Stimulated activated naive B cell treated with anti-CD40 and anti-IgM and Interleukin-4, amounts not matched to agents 10 μg/mL and 1 μg/mL and 100 μg/mL, for 72 hours (primary cell): ENCODE measurements around the gene DHX8.

ENCODE experiments used
- ATAC-seq, 2 donors: fragments of 150-1000 bp; cut with Tn5 transposase; replicated peaks; 2 replicates each; pipeline ENCODE4 v1.10.0; 2021; ENCODE audit warnings: moderate library complexity in 1 of 2
- DNase-seq: peaks from one replicate; pipeline ENCODE4 v3.0.0; 2021
- H3K27ac Mint-ChIP-seq: one replicate; pipeline ENCODE4 v1.8.0; 2022; ENCODE audit warnings: mild to moderate bottlenecking, mixed read lengths
- H3K27me3 Mint-ChIP-seq, 2 donors: one replicate each; pipeline ENCODE4 v1.8.0; 2022; ENCODE audit warnings: mixed read lengths in 2 of 2
- H3K36me3 Mint-ChIP-seq, 2 donors: one replicate each; pipeline ENCODE4 v1.8.0; 2022; ENCODE audit warnings: mixed read lengths in 2 of 2, mild to moderate bottlenecking in 1 of 2
- H3K4me1 Mint-ChIP-seq, 2 donors: one replicate each; pipeline ENCODE4 v1.8.0; 2022; ENCODE audit warnings: mixed read lengths in 2 of 2, mild to moderate bottlenecking in 1 of 2
- H3K4me3 Mint-ChIP-seq, 2 donors: one replicate each; pipeline ENCODE4 v1.8.0; 2022; ENCODE audit warnings: mild to moderate bottlenecking in 2 of 2, mixed read lengths in 2 of 2, moderate library complexity in 1 of 2
- H3K9me3 Mint-ChIP-seq, 2 donors: one replicate each; pipeline ENCODE4 v1.8.0; 2022; ENCODE audit warnings: mixed read lengths in 2 of 2, mild to moderate bottlenecking in 1 of 2

The DHX8 gene

DNA sequence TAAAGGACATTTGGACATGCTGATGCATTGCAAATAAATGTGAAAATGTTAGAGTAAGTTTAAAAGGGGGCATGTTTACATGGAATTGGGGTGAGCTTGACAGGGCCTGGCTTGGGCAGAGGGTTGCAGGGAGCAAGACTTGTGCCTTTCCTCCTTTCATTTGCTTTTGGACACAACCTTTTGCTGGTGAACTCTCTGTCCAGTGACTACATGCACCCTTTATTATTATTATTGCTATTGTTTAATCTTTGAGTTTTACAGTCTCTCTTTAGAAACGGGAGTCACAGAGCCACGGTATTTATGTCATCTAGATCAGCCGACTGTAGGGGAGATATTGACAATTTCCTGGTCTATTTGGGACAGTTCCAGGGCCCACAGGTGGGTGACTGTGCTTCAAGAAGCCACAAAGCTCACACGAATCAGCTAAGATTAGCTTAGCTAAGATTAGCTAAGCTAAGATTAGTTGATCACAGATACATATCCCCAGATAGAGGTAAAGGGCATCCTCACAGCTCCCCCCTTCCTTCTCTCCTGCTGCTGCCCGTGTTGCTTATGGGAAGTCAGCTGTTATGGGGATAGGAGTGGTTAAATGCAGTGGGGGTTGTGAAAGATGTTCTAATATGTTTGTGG is 91.2 kb downstream of the DHX8 start:
- no peaks in the 10 kb centered on the region for H3K9me3 Mint-ChIP-seq
- ATAC-seq (no peak), DNase-seq (no peak)
- H3K4me3 Mint-ChIP-seq = no peak overlapping the region
- no peak overlapping the region for H3K27ac Mint-ChIP-seq
- H3K4me1 Mint-ChIP-seq = peaks cover 19 to 31% of the 10 kb centered on the region in 2 donors
- H3K27me3 Mint-ChIP-seq = peaks cover 11 to 14% of the 10 kb centered on the region in 2 donors
- H3K36me3 Mint-ChIP-seq = no peaks in the 10 kb centered on the region
